GM21737 (cell line): ENCODE results near the gene PPME1.

ENCODE experiments used
- ATAC-seq: cut with Tn5 transposase; IDR thresholded peaks from one replicate; pipeline ENCODE4 v1.9.1; 2021; ENCODE audit warnings: mild to moderate bottlenecking, moderate library complexity; ENCODE audit not compliant: unreplicated experiment

PPME1 gene

DNA sequence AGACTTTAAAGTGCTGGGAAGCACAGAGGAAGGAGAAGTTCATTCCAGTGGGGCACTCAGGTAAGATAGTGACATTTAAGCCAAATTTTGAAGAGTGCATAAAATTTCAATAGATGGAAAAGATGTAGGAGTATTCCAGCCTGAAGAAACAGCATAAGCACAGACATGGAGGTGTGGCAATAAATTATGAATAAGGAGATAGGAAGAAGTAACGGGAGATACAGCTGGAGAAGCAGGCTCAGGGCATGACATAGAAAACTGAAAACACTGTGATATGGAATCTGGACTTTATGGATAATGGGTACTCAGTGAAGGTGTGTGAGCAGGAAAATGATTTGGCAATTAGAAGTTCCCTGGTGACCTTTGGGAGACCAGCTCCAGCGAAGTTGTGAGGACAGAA, 107.0 kb downstream of the PPME1 start:
- no peak for ATAC-seq

DNA sequence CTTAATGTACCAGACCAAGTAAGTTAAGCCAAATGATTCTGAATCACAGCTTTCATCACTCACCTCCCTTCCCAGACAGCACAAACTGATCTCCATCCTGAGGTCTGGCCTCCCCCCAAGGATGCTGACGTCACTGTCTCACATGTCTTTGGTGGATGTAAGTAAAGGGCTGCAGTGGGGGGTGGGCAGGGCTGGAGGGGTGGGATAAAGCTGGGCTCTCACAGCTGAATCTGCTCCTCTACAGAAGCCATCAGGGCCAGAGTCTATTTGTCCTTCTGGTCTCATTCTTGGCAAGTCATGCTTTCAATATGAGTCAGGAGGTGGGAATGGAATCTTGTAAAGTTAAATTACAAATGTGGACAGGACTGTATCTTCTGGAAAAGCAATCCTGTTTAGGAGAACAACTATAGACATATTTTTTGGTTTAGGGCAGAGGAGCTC, 107.7 kb downstream of the PPME1 start:
- ATAC-seq, result no peak

DNA sequence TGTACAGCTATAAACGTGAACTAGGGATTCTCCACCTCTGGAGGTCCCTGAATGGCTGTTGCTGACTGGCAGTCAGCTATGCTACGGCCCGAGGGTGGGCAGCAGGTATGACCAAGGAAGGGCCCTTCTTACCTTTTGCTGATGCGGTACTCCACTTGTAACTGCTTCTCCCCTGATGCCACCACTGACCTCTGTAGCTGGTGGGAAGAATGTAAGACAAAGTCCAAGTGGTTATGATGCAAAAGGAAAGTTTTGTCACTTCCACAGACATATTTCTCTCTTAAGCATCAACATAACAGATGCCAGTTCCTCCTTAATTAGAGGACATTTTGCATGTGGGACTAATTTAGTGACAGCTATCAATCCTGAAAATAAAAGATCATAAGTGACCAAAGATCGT, 108.2 kb downstream of the PPME1 start:
- ATAC-seq, result no peak

DNA sequence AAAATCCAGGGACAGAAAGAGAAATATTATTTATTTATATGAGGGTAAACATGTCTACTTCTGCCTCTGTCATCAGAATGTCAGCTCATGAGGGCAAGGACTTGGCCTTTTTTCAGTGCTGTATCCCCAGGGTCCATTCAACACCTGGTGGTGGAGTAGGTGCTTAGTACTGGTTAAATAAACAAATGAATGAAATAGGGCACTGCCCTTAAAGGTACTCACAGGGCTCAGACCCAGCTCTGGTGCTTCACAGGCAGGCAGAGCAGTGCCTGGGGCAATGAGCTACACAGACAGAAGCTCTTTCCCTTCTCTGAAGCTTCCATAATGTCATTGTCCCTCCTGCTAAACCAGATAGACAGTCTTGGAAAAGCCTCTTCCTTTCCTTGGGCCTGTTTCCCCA, 109.4 kb downstream of the PPME1 start:
- ATAC-seq, result no peak

DNA sequence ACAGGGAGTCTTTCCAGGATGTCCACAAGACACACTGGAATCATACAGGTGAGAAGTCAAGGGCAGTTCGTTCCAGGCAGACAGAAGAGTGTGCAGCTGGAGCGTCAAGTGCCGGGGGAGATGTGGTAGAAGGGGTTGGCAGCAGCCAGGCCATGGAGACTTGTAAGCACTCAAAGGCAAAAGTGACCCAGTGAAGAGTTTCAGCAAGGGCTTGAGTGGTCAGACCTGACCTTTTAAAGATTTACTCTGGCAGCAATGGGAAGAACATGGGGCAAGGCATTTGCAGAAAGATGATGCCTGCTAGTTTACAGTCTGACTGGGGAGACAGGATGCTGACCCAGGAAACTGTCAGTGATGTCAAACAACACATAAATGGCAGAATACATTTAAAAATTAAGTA, 111.3 kb downstream of the PPME1 start:
- ATAC-seq, result no peak

DNA sequence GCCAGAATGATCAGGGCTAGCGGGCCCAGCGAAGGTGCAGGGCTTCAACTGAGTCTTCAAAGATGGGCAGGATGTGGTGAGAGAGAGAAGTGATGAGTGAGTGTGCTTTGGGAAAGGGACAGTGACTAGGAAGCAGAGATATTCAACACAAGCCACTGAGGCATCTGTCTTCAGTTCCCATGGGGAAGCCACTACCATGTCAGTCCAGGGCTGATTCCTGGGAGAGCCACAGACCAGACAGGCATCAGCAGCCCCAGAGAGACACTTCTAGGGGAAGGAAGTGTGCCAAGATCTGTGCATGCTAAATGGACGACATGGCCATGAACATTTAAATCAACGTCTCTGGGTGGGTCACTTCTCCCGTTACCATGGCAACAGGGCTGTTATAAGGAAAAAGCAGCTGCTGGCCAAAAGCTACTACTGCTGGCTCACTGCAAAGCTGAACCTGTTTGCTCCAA, 111.9 kb downstream of the PPME1 start:
- ATAC-seq, result no peak

DNA sequence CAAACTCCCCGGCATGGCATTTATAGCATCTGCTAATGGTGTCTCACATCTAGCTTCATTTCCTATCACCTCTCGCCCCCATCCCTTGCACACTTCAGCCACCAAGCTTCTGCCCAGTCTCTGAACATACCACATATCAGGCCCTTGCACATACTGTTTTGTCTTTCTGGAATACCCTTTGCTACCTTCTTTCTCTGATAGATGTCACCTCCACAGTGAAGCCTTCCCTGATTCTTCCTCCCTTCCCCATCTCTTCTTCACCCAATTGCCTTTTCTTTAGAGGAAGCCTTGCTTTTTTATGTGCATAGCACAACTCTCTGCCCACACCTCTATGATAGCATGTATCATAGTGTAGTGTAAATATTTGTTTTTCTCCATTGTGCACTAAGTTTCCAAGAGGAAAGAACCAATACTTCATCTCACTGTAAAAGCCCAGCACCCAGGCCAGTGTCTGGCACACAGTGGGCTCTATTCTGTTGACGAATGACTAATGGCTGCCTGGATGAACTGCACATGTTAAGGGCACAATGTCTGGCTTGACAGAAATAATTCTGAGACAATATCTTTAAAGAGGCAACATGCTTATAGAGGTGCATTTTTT, 112.6 kb downstream of the PPME1 start:
- no peak for ATAC-seq

DNA sequence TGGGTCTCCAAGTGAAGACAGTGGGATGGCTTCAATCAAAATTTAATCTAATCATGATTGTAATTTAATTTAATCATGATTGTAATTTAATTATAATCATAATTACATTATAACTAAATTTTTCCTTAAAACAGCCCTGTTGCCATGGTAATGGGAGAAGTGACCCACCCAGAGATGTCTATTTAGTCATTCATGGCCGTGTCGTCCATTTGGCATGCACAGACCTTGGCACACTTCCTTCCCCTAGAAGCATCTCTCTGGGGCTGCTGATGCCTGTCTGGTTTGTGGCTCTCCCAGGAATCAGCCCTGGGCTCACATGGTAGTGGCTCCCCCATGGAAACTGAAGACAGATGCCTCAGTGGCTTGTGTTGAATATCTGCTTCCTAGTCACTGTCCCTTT, 113.4 kb downstream of the PPME1 start:
- no peak for ATAC-seq

DNA sequence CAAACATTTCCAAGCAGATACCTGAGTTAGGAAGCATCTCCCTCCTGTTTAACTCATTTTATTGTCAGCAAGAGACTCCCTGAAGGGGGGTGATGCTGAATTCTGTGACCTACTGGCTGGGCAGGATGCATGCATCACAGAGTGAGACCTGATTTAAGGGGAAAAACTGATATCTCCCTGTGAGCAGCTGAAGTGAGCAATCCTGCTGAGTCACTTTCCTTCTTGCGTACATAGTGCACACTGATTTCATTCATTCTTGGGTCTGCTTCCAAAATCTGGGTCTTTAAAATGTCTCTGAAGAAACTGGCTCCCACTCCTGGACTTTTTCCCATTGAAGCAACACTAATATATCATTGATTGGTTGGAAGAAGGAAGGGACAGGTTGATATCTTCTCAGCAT, 117.1 kb downstream of the PPME1 start:
- no peak for ATAC-seq

DNA sequence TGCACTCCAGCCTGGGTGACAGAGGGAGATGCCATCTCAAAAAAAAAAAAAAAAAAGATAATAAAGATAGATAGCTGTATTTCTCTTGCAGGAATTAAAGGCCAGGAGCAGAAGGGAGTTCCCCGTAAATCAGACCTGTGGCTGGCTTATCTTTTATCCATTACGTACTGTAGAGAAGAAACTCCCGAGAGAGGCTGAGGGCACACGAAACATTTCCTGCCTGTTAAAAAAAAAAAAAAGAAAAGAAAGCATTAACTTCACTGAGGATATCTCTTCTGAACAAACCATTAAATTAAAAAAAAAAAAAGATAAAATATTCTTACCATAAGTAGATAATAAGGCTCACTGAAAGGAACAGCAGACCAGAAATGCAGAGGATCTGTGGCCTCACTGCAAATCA, 117.8 kb downstream of the PPME1 start:
- ATAC-seq, result no peak

DNA sequence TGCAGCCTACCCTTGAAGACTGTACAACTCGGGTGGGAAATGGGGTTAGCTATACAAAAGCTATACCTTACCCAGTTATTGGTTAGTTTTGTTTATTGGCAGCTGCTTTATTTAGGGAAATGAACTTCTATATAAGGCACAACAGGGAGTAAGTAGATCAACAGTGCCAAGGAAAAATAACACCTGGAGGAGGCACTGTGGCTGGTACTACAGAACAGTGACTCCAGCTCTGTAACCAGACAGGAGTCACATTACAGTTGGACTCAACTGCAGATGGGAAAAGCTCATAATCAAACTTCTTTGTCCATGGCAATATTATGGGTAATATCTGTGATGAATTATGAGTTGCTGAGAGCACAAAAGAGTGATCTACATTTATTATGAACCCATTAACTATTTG, 126.4 kb downstream of the PPME1 start:
- no peak for ATAC-seq

DNA sequence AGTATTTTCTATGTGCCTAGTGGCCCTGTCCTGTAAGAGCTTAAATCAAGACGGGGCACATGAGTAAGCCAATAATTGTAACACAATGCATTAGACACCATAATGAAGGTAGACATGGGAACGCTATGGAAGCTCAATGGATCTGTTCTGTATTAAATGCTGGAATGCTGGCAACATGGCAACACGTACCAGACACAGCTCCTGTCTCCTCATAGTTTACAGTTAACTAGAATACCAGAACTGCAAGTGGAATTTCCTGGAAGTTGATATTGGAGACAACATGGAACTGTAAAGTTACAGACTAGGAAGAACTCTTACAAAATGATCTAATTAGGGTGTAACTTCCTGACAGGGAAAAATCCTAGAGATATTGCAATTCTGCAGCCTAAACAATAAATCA, 127.9 kb downstream of the PPME1 start:
- ATAC-seq, result no peak
